Hepatocyte (in vitro differentiated cells): ENCODE measurements around the gene GPR183. TPM values are rescaled to one million over a fixed set of nuclear protein-coding genes. Genes with fewer than 3 reads are reported as not detected.
A peak's percentile ranks its signal among the peaks of the same experiment; 100 is the strongest.

Source experiments
- DNase-seq: peaks from one replicate; pipeline ENCODE4 v3.0.0-alpha.2; 2016; ENCODE audit warnings: low spot score
- H2AFZ ChIP-seq: fragments of 200-600 bp; sonication (generic); 2 replicates; pipeline ENCODE4 v1.6.0; 2016; ENCODE audit warnings: antibody characterized with exemption, mild to moderate bottlenecking
- H3K27ac ChIP-seq: fragments of 200-600 bp; sonication (generic); 2 replicates; pipeline ENCODE4 v1.5.1; 2016; ENCODE audit warnings: mild to moderate bottlenecking
- H3K27me3 ChIP-seq: fragments of 200-600 bp; sonication (generic); 2 replicates; pipeline ENCODE4 v1.6.1; 2016
- H3K36me3 ChIP-seq: fragments of 200-600 bp; sonication (generic); replicated peaks from 2 replicates; pipeline ENCODE4 v1.5.1; 2016; ENCODE audit warnings: low read depth; ENCODE audit not compliant: insufficient read depth
- H3K4me1 ChIP-seq: fragments of 200-600 bp; sonication (generic); 2 replicates; pipeline ENCODE4 v1.5.1; 2016; ENCODE audit warnings: mild to moderate bottlenecking, moderate library complexity; ENCODE audit not compliant: insufficient read depth
- H3K4me2 ChIP-seq: fragments of 200-600 bp; sonication (generic); 2 replicates; pipeline ENCODE4 v1.6.0; 2016
- H3K4me3 ChIP-seq: fragments of 200-600 bp; sonication (generic); 2 replicates; pipeline ENCODE4 v1.5.1; 2016; ENCODE audit warnings: mild to moderate bottlenecking
- H3K79me2 ChIP-seq: fragments of 200-600 bp; sonication (generic); 2 replicates; pipeline ENCODE4 v1.6.0; 2017; ENCODE audit warnings: mild to moderate bottlenecking
- H3K9me2 ChIP-seq: fragments of 200-600 bp; sonication (generic); replicated peaks from 2 replicates; pipeline ENCODE4 v1.6.0; 2017; ENCODE audit warnings: mild to moderate bottlenecking; ENCODE audit not compliant: insufficient read depth
- H3K9me3 ChIP-seq: fragments of 200-600 bp; sonication (generic); 2 replicates; pipeline ENCODE4 v1.5.1; 2016; ENCODE audit warnings: low read depth, mild to moderate bottlenecking
- H4K20me1 ChIP-seq: fragments of 200-600 bp; sonication (generic); 2 replicates; pipeline ENCODE4 v1.6.0; 2016; ENCODE audit warnings: mild to moderate bottlenecking; ENCODE audit not compliant: insufficient read depth, poor library complexity, severe bottlenecking
- CTCF ChIP-seq: fragments of 200-600 bp; sonication (generic); IDR thresholded peaks from 2 replicates; pipeline ENCODE4 v1.5.1; 2016; ENCODE audit warnings: antibody characterized with exemption, mild to moderate bottlenecking; ENCODE audit not compliant: poor library complexity
- EZH2 ChIP-seq: fragments of 200-600 bp; sonication (generic); IDR thresholded peaks from 2 replicates; pipeline ENCODE4 v1.6.1; 2016; ENCODE audit warnings: antibody characterized with exemption, mild to moderate bottlenecking, borderline replicate concordance
- EZH2phosphoT487 ChIP-seq: fragments of 200-600 bp; sonication (generic); IDR thresholded peaks from one replicate; pipeline ENCODE4 v1.6.1; 2018; ENCODE audit warnings: antibody characterized with exemption, mild to moderate bottlenecking, low read depth, moderate library complexity; ENCODE audit not compliant: unreplicated experiment, severe bottlenecking
- WGBS: methylation state at CpG from one replicate; pipeline ENCODE4 v1.1.6; 2016; ENCODE audit warnings: low lambda C conversion rate; ENCODE audit errors: missing lambda C conversion rate; 5-methylcytosine and 5-hydroxymethylcytosine counted together
- polyA plus RNA-seq: library from polyadenylated mRNA; unstranded; fragments of >200 nt; fragmentation: Nextera tagmentation; extraction: Ambion mirVana; gene quantifications from 2 replicates; pipeline ENCODE4 v1.2.1, GENCODE V29; 2016
- total RNA-seq: library from RNA; depleted of rRNA; stranded (reverse); fragments of >200 nt; gene quantifications from 2 replicates; pipeline ENCODE4 v1.2.3, GENCODE V29; 2014

GPR183 gene
- total and polyA plus RNA-seq, 2 experiments from 2014 or later, result 1.4 to 5.2 TPM

- H3K9me2 ChIP-seq, result no peaks in the 10 kb centered on the region
- no peak overlapping the region for H3K4me2 ChIP-seq
- WGBS, result 71% methylated on average over 4 of the region's 4 CpGs
- H3K4me1 ChIP-seq, result peaks cover 14% of the 10 kb centered on the region
- H3K79me2 ChIP-seq, result no peaks in the 10 kb centered on the region
- H3K9me3 ChIP-seq, result no peaks in the 10 kb centered on the region
- H3K36me3 ChIP-seq, result no peaks in the 10 kb centered on the region
- no peak overlapping the region for H3K4me3 ChIP-seq
- no peak overlapping the region for H3K27ac ChIP-seq
- no peak for DNase-seq
- no peak for TF ChIP-seq EZH2
- H3K27me3 ChIP-seq, result no peaks in the 10 kb centered on the region
- no peak overlapping the region for H2AFZ ChIP-seq
- no peaks in the 10 kb centered on the region for H4K20me1 ChIP-seq
These were observed 19.6 kb downstream of the GPR183 start for GRCh38 chr13:99287551-99287950.

- no peaks in the 10 kb centered on the region for H4K20me1 ChIP-seq
- H3K27ac ChIP-seq, result no peak overlapping the region
- H3K4me2 ChIP-seq, result no peak overlapping the region
- H3K4me1 ChIP-seq, result peaks cover 14% of the 10 kb centered on the region
- H3K4me3 ChIP-seq, result no peak overlapping the region
- DNase-seq, result no peak
- H3K79me2 ChIP-seq, result no peaks in the 10 kb centered on the region
- TF ChIP-seq EZH2 (no peak), CTCF (no peak), EZH2phosphoT487 (no peak)
- 91% methylated on average over 10 of the region's 10 CpGs for WGBS
- no peak overlapping the region for H2AFZ ChIP-seq
- no peaks in the 10 kb centered on the region for H3K27me3 ChIP-seq
- H3K36me3 ChIP-seq, result no peaks in the 10 kb centered on the region
- H3K9me2 ChIP-seq, result no peaks in the 10 kb centered on the region
- H3K9me3 ChIP-seq, result no peaks in the 10 kb centered on the region
These were observed 21.6 kb downstream of the GPR183 start for GRCh38 chr13:99285432-99286182.

GRCh38 chr13:99282264-99283231, 24.7 kb downstream of the GPR183 start:
- Histone ChIP-seq H2AFZ (no peak overlapping the region), H3K27ac (peak overlapping the region; percentile 4), H3K4me2 (no peak overlapping the region), H3K36me3 (no peaks in the 10 kb centered on the region), H3K4me3 (no peak overlapping the region), H3K27me3 (no peaks in the 10 kb centered on the region), H3K79me2 (no peaks in the 10 kb centered on the region), H3K9me3 (no peaks in the 10 kb centered on the region), H4K20me1 (no peaks in the 10 kb centered on the region), H3K4me1 (peaks cover 14% of the 10 kb centered on the region), H3K9me2 (no peaks in the 10 kb centered on the region)
- WGBS, result 68% methylated on average over 1 of the region's 1 CpG
- no peak for DNase-seq
- TF ChIP-seq CTCF (no peak), EZH2phosphoT487 (no peak), EZH2 (no peak)

- no peaks in the 10 kb centered on the region for H3K9me2 ChIP-seq
- no peak overlapping the region for H2AFZ ChIP-seq
- 86% methylated on average over 5 of the region's 5 CpGs for WGBS
- no peaks in the 10 kb centered on the region for H3K9me3 ChIP-seq
- H3K4me3 ChIP-seq, result no peak overlapping the region
- no peaks in the 10 kb centered on the region for H4K20me1 ChIP-seq
- no peaks in the 10 kb centered on the region for H3K79me2 ChIP-seq
- H3K27me3 ChIP-seq, result no peaks in the 10 kb centered on the region
- H3K4me1 ChIP-seq, result peaks cover 10% of the 10 kb centered on the region
- H3K4me2 ChIP-seq, result no peak overlapping the region
- peak overlapping the region; percentile 4 for H3K27ac ChIP-seq
- no peak for DNase-seq
- no peaks in the 10 kb centered on the region for H3K36me3 ChIP-seq
- TF ChIP-seq EZH2, result no peak
- TF ChIP-seq EZH2phosphoT487, result no peak
- no peak for TF ChIP-seq CTCF
These were observed 25.4 kb downstream of the GPR183 start for GRCh38 chr13:99281811-99282263.
